OCI-LY1 (cell line): Measurements from ENCODE around the gene PTK7.

Experiments used
- EZH2 ChIP-seq: fragments of 200-600 bp; sonication (generic), shearing (Covaris generic); IDR thresholded peaks from 2 replicates; pipeline ENCODE4 v1.8.0; 2017; ENCODE audit warnings: borderline replicate concordance, mixed run types, mild to moderate bottlenecking, antibody characterized with exemption, low read length, moderate library complexity, mixed read lengths
- TF ChIP-seq, protein P1 (sequence below): fragments of 200-600 bp; sonication (generic), shearing (Covaris generic); IDR thresholded peaks from 2 replicates; pipeline ENCODE4 v1.5.1; 2017; ENCODE audit warnings: mild to moderate bottlenecking, antibody characterized with exemption, low read length, moderate library complexity, mixed read lengths

DNA sequence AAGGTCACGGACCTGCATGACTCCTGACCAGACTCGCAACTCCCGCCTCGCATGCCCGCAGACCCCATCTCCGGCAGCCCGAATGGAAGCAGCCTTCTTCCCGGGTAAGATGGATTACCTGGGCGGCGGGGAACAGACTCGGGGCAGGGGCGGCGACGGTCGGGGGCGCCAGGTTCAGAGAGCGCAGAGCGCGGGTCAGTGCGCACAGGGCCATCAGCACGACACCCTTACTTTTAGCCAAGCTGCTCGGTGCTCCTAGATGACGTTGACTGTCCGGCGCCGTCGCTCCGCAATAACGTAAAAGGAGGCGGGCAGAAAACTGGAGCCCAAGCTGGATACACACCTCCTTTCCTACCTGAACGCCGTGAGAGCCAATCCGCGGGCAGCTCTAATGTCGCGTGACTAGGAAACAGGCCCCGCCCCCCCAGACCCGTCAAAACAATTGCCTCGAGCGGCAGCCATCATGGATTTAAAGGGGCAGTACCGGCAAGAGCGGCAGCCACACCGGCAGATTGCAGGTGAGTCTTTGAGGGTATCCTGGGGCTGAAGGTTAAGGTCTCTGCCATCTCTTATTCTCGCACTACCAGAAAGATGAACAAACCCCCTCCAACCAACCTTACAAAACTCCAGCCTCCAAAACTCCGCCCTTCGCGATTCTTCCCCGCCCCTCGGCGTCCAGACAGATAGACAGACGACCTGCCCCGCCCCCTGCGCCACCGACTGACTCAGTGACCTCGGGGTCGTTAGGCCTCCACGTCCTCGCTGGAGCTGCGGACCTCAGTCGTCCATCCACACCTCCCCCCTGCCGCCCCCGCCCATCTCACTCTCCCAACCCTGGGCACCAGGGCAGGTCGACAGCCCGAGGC, 16.7 kb upstream of the PTK7 start, which contains the start of the genes KLC4 and MRPL2:
- TF ChIP-seq, protein P1, sequence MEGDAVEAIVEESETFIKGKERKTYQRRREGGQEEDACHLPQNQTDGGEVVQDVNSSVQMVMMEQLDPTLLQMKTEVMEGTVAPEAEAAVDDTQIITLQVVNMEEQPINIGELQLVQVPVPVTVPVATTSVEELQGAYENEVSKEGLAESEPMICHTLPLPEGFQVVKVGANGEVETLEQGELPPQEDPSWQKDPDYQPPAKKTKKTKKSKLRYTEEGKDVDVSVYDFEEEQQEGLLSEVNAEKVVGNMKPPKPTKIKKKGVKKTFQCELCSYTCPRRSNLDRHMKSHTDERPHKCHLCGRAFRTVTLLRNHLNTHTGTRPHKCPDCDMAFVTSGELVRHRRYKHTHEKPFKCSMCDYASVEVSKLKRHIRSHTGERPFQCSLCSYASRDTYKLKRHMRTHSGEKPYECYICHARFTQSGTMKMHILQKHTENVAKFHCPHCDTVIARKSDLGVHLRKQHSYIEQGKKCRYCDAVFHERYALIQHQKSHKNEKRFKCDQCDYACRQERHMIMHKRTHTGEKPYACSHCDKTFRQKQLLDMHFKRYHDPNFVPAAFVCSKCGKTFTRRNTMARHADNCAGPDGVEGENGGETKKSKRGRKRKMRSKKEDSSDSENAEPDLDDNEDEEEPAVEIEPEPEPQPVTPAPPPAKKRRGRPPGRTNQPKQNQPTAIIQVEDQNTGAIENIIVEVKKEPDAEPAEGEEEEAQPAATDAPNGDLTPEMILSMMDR = no peak
- no peak for TF ChIP-seq EZH2
